ENCODE measurements around the gene TAL1.
"Not testable (repeated sequence)": the region's sequence is repeated elsewhere in the genome, so short reads cannot be mapped to it uniquely, and the experiment has no call there.

Gene TAL1

DNA sequence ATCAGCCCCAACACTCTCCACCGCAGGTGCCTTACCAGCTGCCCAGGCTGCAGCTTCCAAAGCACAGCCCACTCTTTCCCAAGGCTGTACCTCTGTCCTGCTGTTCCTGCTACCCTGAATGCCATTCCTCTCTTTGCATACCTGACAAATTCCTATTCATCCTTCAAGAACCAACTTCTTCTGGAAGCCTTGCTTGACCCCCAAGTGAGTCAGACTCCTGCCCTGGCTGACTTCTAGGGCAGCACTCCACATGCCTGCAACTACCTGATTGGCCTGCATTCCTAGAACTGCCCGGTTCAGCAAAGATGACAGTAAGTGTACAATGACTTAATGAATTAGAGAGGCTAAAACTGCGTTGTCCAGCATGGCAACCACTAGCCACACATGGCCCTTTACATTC, 21.4 kb downstream of the TAL1 start:
- no peak for DNase-seq

DNA sequence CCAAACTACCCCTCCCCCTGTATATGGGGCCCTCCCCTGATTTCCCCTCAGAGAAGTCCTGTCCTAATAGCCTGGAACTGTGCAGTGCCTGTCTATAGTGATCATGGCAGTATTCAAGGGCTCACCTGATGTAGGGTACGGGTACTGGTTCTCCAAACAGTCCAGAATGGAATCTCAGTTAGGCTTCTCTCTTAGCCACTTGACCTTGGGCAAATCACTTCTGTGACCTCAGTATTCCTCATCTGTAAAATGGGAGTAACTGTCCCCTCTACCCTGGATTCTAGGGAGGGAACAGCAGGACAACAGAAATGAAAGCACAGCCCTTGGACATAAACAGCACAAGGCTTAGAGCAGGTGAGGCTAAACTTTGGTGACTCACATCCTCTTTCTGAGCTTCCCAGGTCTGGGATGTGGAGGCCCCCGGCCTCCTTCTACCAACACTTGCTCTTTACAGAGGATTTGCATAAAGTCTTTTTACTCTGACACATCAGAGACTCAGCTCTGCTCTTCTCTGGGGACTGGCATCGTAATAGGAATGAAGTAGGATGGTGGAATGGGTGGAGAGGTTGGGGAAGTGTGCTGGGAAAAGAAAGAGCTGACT, 22.2 kb downstream of the TAL1 start:
- no peak for DNase-seq

DNA sequence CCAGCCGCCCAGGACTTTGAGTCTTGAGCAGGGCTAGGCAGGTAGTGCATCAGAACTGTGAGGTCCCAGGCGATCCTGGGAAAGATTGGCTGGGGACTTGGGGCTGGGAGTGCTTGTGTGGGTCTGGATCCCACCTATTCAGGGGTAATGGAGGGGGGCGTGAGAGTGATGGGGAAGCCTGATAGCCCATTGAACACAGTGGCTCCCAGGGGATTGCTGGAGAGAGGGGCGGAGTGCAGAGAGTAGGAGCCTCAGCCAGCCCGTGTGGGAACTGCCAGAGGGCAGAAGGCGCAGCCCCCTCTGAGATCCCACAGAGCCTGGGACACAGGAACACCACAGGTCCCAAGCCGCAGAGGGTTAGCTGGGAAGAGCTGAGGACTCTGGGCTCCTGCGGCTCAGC, 22.9 kb downstream of the TAL1 start:
- DNase-seq, result no peak

DNA sequence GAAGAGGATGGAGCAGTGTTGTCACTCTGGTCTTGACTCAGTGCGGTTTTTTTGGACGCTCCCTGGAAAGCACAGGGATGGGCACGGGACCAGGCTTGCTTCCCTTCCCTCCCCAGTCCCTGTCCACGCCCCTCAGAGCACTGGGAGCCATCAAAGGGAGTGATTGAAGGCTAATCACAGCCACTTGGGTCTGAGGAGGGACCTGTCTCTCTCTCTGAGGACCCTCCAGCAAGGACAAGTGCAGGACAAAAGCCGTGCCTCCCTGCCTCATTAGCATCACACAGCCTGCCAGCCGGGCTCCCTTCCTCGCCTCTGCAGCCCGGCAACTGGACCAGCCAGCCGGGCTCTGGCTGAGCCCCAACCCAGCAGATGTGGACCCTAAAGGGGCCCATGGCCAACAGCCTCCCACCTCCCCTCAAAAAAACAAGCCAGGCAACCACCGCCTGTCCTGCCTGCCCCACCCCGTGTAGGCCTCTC, 23.6 kb downstream of the TAL1 start:
- no peak for DNase-seq

DNA sequence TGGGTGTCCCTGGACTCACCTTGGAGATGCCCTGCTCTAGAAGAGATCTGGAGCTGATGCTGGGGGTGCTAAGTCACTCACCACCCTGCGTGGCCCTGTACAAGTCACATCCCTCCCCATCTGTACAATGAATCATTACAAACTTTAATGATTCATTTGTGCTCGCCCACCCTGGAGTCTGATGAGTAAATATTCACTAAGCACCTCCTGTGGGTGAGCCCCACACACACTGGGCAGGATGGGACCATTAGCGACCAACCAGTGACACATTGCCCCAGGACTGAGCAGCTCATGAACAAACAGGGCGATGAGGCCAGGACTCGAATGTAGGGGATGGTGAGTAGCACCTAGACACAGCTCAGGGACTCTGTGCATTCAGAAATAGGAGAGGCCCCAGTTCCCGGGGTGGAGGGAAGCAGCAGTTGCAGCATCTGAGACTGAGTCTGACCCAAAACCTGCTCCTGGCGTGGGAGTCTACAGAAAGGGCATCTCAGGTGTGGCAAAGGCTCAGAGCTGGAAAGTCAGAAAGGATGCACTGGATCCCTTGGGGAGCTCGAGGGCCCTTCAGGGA, 24.1 kb downstream of the TAL1 start:
- DNase-seq, result no peak

DNA sequence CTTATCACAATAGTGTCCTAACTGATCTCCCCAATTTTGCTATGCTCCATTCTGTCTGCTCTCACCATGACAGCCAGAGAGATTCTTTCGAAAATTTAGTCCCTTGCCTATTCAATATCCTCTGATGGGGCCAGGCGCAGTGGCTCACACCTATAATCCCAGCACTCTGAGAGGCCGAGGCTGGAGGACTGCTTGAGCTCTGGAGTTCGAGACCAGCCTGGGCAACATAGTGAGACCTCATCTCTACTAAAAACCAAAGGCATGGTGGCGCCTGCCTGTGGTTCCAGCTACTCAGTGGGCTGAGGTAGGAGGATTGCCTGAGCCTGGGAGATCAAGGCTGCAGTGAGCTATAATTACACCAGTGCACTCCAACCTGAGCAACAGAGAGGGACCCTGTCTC, 26.1 kb downstream of the TAL1 start:
- DNase-seq, result no peak

DNA sequence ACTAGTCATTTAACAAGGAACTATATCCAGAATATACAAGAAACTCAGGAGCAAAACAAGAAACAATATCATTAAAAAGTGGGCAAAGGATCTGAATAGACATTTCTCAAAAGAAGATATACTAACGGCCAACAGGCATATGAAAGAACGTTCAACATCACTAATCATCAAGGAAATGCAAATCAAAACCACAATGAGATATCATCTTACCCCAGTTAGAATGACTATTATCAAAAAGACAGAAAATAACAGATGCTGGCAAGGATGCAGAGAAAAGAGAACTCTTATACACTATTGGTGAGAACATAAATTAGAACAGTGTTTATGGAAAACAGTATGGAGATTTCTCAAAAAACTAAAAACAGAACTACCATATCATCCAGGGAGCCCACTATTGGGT, 28.5 kb downstream of the TAL1 start:
- not testable (repeated sequence) for DNase-seq

DNA sequence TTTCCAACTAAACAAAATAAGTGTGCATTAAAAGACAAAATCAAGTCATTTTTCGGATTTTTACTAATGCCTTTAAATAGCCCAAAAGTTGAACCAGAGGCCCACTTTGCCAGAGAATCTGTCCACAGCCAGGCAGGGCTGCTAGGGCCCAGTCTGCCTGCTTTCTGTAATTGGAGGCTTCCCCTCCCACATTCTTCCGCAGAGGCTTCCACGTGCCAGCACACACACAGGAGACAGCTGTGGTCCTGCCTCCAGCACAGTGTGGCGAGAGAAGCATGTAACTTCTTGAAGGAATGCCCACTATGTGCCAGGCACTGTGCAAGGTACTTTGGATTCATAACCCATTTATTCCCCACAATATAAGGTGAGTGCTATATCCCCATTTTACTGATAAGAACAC, 30.8 kb downstream of the TAL1 start:
- no peak for DNase-seq

DNA sequence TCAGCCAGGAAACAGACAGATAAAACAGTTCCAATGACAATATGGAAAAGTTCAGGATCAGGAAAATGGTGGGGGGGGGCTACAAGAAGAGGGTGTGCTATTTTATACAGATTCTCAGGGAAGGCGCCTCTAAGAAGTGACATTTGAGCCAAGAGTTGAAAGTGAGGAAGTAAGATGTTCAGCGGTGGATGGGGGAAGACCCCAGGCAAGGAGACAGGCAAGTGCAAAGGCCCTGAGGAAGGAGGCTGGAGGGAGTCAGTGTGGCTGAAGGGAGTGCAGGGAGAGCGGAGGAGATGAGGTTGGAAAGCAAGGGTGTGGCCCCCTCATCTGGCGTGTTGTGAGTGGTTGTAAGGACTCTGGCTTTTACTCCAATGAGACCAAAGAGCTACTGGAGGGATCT, 33.8 kb downstream of the TAL1 start:
- no peak for DNase-seq

DNA sequence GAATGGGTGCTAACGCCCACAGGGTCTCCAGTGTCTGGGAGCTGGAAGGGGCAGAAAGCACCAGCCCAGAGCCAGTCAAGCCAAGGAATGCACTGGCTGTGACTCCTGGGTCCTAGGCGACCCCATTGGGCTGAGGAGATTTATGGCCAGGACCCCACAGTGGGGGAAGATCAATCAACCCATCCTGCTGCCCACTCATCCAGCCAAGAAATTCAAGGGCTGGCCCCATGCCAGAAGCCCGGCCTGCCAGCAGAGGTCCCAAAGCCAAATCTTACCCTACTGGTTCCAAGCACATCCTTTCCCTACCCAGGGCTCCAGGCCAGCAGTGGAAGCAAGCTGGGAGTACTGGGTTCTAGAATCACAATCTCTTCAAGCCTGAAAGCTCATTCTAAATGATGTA, 35.4 kb downstream of the TAL1 start:
- DNase-seq, result no peak

DNA sequence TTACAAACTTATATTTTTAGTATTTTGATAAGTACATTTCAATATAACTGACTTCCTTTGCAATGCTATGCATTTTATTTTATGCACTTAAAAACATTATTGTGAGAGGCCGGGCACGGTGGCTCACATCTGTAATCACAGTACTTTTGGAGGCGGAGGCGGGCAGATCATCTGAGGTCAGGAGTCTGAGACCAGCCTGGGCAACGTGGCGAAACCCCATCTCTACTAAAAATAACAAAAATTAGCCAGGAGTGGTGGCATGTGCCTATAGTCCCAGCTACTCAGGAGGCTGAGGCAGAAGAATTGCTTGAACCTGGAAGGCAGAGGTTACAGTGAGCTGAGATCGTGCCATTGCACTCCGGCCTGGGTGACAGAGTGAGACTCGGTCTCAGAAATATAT, 36.0 kb downstream of the TAL1 start:
- DNase-seq, result not testable (repeated sequence)

DNA sequence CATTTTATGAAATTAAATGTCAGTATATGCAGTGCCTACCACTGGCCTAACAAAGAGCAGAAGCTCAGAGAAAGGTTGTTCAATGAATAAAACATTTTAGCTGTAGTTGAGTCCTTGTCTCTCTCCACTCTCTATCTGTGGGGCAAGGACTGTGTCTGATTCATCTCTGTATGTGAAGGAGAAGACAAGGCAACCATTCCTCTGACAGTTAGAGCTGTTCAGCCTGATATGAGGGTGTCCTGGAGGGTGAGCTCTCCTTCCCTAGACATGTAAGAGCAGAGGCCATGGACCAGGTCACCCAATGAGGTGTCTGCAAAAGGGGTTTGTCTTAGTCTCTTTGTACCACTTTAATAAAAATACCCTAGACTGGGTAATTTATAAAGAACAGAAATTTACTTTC, 37.7 kb downstream of the TAL1 start:
- DNase-seq, result no peak

DNA sequence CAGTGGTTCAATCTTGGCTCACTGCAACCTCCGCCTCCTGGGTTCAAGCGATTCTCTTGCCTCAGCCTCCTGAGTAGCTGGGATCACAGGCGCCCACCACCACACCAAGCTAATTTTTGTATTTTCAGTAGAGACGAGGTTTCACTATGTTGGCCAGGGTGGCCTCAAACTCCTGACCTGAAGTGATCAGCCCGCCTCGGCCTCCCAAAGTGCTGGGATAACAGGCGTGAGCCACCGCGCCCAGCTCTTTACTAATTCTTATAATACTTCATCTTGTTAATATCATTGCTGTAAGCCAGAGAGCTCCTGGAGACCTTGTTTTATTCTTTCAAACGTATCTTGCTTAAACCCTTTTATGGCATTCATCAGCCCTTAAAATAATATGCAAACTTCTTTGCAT, 38.5 kb downstream of the TAL1 start:
- not testable (repeated sequence) for DNase-seq

DNA sequence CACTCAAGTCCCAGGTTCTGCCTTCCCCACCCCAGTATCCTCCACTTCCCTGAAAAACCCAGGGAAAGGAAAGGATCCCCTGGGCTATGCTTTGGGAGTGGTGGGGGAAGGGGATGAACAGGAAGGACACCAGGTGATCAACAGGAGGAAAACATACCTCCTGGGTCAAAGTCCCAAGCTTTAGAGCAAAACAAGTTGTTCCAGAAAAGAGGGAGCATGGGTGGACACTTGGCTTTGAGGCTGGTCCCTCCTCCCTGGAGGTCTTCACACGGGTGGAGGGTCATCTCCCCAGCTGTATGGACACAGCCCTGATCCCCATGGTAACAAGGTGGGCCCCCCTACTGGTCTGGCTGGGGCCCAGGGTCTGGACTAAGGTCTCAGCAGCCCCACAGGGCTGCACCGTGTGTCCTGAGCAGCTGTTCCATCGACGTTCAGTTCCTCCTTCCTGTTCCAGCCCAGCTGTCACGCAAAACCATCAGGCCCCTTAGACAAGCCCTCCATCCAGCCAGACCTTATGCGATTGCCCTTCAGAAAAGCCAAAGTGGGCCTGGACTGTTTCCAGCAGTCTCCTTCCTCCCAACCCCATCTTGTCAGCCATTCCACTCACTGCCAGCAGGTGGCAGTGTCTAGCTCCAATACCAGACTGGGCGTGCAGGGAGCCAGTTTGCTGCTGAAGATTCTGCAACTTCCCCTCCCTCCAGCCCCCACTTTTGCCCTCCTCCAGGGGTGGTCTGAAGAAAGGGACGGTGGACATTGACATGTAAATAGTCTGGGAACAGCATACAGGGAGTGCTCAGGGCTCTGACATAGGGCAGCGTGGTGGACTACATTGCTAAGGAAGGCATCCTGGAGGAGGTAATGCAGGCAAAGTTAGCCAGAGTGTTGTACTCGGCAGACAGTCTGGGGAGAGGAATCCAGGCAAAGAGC, 39.3 kb downstream of the TAL1 start:
- DNase-seq, result peak in 4 of 5 experiments; percentile 33 to 61 (median 51)

DNA sequence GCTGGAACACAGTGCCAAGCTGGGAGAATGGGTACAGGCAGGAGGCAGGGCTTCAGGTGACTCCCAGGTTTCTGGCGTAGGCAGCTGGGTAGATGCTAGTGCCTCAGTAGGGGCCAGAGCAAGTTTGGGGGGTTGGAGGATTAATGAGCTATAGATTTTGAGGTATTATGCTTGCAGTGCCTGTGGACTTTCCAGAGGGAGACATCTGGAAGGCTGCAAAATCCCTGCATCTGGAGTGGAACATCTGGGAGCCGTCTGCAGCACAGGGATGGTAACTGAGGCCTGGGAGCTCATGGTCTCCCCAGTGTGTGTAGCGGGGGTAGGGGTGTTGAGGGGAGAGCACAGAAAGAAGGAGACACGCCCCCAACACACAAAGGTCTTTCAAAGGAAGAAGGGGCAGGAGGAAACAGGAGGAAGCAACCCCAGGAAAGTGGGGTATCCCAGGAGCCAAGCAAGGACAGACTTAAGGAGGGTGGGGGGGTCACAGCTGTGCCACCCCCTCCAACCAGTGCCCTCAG, 40.0 kb downstream of the TAL1 start:
- no peak for DNase-seq

DNA sequence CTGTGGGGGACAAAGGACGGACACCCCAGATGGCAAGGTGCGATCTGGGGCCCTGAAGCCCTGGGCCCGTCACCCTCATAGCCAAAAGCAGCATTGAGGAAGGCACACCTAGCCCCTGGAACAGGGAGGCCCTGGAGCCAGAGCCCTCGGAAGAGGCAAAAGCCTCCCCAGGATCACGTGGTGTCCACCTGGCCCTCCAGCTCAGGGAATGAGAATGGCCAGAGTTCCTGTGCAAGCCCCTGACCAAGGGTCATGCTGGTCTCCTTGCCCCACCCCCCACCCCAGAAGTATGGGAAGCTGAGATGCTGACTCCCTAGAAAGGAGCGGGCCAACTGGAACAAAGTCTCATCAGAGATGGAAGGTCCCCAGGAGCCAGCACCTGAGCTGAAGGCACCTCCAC, 41.2 kb downstream of the TAL1 start:
- DNase-seq, result no peak

DNA sequence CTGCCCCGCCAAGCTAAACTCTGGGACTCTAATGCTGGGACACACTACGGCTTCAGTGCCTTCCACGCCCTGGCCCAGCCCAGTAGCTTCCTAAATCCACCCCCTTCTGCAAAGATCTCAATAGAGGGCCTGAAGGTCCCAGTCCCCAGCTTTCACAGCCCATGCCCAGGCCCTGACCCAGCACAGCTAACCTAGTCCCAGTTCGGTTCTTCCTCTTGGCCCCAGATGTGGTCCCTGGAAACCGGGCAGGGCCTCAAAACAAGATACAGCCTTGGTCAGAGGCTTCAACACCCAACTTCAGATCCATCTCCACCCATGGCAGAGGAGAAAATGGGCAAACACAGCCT, 41.5 kb downstream of the TAL1 start:
- no peak for DNase-seq

DNA sequence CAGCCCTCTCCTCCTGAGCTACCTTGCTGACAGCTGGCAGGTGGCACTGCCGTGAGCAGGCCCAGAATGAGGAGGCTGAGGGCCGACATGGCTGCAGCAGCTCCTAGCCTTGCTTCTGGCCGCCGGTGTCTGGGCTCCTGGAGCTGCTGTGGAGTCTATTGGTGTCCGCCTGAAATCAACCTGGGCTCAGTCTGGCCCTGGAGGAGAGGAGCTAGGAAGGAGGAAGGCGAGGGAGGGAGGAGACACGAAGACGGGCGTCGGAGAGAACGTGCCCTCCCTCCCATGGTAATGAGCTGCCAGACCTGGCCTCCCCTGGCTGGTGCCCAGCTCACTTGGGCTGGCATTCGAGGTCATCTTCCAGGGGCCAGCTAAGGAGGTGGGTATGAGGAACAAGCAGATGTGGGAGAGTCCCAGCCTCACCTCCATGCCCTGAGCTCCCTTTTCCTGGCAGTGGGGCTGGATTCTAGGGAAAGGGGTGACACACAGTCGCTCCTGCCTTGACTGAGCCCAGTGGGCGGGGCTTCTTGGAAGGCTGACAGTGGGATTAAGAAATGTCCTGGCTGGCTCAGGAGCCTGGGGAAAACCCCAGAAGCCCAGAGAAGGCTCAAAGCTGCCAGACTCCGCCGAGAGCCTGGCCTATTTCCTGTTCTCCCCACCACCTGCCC, 42.0 kb downstream of the TAL1 start, which contains the start of gene PDZK1IP1:
Gene PDZK1IP1, minus strand, starts transcription at position 193 of the 665 bp plus-strand sequence. Its CDS starts 104 bp downstream, at position 89.
- no peak for DNase-seq

DNA sequence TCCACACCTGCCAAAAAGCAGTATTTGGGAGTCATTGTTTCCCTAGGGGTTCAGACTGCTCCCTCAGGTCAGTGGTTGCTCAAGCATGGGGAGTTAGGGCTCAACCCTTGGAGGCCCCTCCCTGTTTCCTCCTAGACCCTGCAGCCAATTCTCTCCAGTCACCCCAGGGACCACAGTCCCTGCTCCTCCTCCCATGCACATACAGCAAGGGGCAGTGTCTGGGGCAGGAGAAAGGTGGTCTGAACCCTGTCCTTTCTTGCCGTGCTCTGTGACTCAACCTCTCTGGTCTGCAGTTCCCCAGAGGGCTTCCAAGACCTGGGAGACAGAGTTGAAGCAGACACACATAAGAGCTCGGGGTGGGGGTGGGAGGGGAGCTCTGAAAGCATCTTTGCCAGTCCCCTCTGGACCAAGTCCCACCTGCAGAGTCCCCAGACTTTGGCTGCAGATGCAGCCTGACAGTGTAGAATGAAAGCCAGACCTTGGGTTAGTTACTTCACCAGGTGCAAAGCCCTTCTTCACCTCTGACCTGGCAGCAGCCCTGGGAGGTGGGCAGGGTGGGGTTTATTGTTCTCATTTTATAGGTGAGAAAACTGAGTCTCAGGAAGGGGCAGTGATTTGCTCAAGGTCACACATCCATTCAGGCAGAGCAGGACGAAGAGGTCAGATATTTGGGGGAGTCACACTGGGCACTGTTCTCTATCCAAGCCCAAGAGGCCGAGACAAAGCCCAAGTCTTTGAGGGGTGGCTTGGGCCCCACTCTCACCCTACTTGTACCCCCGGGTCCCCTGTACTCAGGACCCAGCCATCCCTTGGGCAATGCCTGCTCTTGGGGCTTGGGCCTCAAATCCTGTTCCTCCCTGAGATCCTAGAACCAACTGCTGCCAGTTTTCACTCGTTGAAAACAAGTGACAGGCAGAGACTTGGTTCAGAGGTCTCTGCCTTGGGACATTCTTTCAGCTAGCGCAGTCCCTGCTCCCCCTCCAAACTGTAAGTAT, 42.9 kb downstream of the TAL1 start:
- no peak for DNase-seq

DNA sequence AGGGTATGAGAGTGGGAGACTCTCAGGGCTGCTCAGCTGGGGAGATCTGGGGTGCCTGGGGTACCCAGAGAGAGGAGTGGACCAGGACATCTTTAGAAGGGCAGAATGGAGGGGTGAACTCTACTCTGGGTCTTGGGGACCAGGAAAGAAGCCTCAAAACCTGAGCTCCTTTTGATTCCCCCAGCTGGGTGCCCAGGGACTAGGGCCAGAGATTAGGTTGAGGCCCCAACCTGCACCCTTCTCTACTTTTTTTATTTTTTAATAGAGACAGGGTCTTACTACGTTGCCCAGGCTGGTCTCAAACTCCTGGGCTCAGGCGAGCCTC, 44.1 kb downstream of the TAL1 start:
- no peak for DNase-seq

DNA sequence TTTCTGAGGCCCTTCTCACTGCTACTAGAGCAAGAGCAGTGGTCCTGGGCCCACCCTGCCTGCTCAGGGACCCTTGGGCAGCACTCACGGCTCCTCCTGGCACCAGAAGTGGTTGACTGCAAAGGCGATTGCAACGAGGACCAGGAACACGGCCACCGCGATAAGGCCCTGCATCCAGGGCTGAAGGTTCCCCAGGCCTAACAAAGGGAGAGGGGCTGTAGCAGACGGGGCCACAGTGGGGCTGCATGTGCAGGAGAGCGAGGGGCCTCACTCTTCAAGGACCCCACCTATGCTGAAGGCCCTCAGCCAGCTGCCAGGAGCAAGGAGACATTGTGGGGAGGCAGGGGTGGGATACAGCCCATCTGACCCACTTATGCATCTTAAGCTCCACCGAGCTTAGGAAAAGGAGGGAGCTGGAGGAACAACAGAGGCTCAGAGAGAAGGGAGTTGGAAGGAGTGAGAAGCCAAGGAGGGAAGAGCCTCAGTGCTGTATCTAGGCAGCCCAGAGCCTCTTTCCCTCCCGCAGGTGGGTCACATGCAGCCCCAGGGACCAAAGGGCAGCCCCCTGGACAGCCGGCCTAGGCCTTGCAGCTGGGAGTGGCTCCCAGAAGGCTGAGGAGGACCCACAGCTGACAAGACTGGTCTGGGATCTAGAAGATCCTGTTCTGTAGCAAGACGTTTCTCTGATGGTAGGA, 44.6 kb downstream of the TAL1 start:
- DNase-seq, result no peak
